Measurements from ENCODE around the gene TTC13. TPM values are rescaled to one million over a fixed set of nuclear protein-coding genes. Genes with fewer than 3 reads are reported as not detected.
A peak's percentile ranks its signal among the peaks of the same experiment; 100 is the strongest.

TTC13 gene
- total RNA-seq, 4 donors from 2014 or later = 16.0 to 36.0 (median 22.7) TPM

DNA sequence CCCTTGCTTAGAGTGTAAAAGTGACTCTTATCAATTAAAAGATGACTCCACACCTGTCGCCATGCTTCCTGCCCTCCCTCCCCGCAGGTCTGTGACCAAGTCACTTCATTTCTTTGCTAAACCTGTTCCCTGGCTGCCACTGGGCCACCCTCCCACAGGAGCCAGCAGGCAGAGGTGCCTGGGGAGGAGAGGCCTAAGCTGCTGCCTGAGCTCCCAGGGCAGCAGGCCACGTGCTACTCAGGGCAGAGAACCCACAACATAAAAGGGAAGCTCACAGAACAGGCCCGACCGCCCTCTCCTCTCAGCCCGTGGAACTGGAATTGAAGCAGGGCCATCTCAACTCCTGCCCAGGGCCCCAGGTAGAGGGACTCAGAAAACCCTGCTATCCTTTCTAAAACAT is 115.2 kb downstream of the TTC13 start:
- TF ChIP-seq POLR2A (IDR thresholded peaks at IDR 0.05) = peak in 1 of 2 donors; percentile 18
- TF ChIP-seq, protein P1, sequence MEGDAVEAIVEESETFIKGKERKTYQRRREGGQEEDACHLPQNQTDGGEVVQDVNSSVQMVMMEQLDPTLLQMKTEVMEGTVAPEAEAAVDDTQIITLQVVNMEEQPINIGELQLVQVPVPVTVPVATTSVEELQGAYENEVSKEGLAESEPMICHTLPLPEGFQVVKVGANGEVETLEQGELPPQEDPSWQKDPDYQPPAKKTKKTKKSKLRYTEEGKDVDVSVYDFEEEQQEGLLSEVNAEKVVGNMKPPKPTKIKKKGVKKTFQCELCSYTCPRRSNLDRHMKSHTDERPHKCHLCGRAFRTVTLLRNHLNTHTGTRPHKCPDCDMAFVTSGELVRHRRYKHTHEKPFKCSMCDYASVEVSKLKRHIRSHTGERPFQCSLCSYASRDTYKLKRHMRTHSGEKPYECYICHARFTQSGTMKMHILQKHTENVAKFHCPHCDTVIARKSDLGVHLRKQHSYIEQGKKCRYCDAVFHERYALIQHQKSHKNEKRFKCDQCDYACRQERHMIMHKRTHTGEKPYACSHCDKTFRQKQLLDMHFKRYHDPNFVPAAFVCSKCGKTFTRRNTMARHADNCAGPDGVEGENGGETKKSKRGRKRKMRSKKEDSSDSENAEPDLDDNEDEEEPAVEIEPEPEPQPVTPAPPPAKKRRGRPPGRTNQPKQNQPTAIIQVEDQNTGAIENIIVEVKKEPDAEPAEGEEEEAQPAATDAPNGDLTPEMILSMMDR (IDR thresholded peaks at IDR 0.05 in 4 of 5, conservative IDR thresholded peaks at IDR 0.05 in 1 of 5) = no peak
- Histone ChIP-seq H3K4me3 (no peak overlapping the region), H3K27ac (peak overlapping the region; percentile 80 to 95 (median 89)), H3K9me3 (no peaks in the 10 kb centered on the region), H3K4me1 (peaks cover 66 to 80% of the 10 kb centered on the region in 2 donors), H3K27me3 (no peaks in the 10 kb centered on the region), H3K36me3 (no peaks in the 10 kb centered on the region)
- DNase-seq (peak in 1 of 2 donors; percentile 57), ATAC-seq (no peak)
- in situ Hi-C loops (cut with MboI; ENCODE audit: low sequenced_read_pairs in 4 of 4) (no loop called here), intact Hi-C loops (cut with DNase I; ENCODE audit: low total_unique reads) (loop anchor here (5.0 to 10.0 kb wide), 3 partner anchors 151 to 979 kb away; partner anchors contain the start of genes AGT and EGLN1)

DNA sequence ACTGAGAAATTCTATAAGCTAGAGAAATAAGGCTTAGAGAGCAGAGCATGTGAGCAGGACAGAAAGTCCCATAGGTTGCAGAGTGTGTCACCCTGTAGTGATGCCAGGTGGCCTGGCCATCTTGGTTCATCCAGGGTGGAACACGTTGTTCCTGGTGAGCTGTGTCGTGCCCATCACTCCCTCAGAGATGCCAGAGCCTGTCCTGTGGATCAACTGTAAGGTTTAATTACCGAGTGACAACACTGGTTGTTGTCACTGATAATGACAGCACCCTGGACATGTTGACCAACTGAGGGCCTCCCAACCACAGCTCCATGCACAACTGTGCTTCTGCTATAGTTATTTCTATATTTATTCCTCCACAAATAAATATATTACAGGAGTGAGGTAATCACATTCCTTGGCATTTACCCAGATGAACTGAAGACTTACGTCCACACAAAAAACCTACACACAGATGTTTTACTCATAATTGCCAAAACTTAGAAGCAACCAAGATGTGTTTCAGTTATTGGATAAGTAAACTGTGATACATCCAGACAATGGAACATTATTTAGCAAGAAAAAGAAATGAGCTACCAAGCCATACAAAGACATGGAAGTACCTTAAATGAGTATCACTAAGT is 116.6 kb downstream of the TTC13 start:
- Histone ChIP-seq H3K36me3 (no peaks in the 10 kb centered on the region), H3K9me3 (no peaks in the 10 kb centered on the region), H3K4me3 (no peak overlapping the region), H3K4me1 (peaks cover 80 to 93% of the 10 kb centered on the region in 2 donors), H3K27me3 (no peaks in the 10 kb centered on the region), H3K27ac (peak overlapping the region; percentile 80 to 95 (median 89))
- ATAC-seq (peak; percentile 85), DNase-seq (peak; percentile 91 to 93)
- peak; percentile 19 to 74 for TF ChIP-seq POLR2A (IDR thresholded peaks at IDR 0.05)
- TF ChIP-seq, protein P1 (IDR thresholded peaks at IDR 0.05 in 4 of 5, conservative IDR thresholded peaks at IDR 0.05 in 1 of 5) = no peak
- intact Hi-C loops (cut with DNase I; ENCODE audit: low total_unique reads) (loop anchor here (1.0 to 10.0 kb wide), 4 partner anchors 37 to 977 kb away; partner anchors contain the start of genes AGT and EGLN1), in situ Hi-C loops (cut with MboI; ENCODE audit: low sequenced_read_pairs in 4 of 4) (no loop called here)

DNA sequence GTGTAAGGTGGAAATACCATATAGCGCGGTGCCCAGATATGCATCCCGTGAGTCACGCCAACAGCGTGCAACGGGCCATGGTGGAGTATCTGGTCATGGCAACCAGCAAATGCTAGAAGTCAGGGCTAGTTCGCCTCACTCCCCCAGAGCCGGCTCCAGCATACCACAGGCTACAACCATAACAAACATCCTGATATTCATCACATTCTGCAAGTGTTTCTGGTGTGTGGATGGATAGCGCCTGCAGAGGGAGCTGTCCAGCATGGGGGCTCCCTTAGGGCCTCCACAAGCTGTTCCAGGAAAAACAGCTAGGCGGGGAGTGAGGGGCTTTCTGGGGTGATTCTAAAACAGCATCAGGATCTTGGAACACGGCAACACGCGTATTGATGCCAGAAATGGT is 117.2 kb downstream of the TTC13 start:
- H3K27ac ChIP-seq = peak overlapping the region; percentile 80 to 95 (median 89)

DNA sequence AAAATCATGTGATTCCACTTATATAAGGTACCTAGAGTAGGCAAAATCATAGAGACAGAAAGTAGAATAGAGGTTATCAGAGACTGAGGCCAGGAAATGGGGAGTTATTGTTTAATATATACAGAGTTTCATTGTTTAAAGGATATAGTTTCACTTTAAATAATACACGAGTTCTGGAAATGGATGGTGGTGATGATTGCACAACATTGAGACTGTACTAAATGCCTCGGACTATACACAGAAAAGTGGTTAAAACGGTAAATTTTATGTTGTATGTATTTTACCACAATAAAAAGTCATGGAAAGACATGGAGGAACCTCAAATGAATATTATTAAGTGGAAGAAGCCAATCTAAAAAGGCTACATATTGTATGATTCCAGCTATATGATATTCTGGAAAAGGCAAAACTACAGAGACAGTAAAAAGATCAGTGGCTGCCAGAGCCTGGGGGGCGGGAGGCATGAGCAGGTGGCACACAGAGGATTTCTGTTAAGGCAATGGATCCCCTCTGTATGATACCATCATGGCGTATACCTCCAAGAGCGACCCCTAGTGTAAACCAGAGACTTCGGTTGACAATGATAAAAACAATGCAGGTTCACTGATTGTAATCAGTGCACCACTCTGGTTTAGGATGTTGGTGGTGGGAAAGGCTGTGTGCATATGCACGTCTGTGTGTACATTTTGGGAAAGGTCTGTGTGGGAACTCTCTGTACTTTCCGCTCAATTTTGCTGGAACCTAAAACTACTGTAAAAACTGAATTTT is 117.9 kb downstream of the TTC13 start:
- no peak overlapping the region for H3K4me3 ChIP-seq
- H3K4me1 ChIP-seq = peaks cover 88 to 89% of the 10 kb centered on the region in 2 donors
- no peaks in the 10 kb centered on the region for H3K9me3 ChIP-seq
- in situ Hi-C loops (cut with MboI; ENCODE audit: low sequenced_read_pairs in 4 of 4) = no loop called here
- TF ChIP-seq POLR2A (IDR thresholded peaks at IDR 0.05) = no peak
- TF ChIP-seq, protein P1 (IDR thresholded peaks at IDR 0.05 in 4 of 5, conservative IDR thresholded peaks at IDR 0.05 in 1 of 5) = no peak
- ATAC-seq = no peak
- H3K36me3 ChIP-seq = no peaks in the 10 kb centered on the region
- no peaks in the 10 kb centered on the region for H3K27me3 ChIP-seq
- peak overlapping the region; percentile 80 to 95 (median 89) for H3K27ac ChIP-seq
- no peak for DNase-seq
- intact Hi-C loops (cut with DNase I; ENCODE audit: low total_unique reads) = loop anchor here (5.0 to 10.0 kb wide), 3 partner anchors 148 to 976 kb away; partner anchors contain the start of genes AGT and EGLN1

More for the DNA sequence above, 117.2 kb downstream of the TTC13 start:
- TF ChIP-seq, protein P1 (IDR thresholded peaks at IDR 0.05 in 4 of 5, conservative IDR thresholded peaks at IDR 0.05 in 1 of 5) = peak in 2 of 5 experiments; percentile 26 to 34
- no peak for TF ChIP-seq POLR2A (IDR thresholded peaks at IDR 0.05)
- ATAC-seq (no peak), DNase-seq (no peak)
- H3K9me3 ChIP-seq = no peaks in the 10 kb centered on the region
- peaks cover 85 to 93% of the 10 kb centered on the region in 2 donors for H3K4me1 ChIP-seq
- intact Hi-C loops (cut with DNase I; ENCODE audit: low total_unique reads) (loop anchor here (5.0 to 10.0 kb wide), 3 partner anchors 149 to 977 kb away; partner anchors contain the start of genes AGT and EGLN1), in situ Hi-C loops (cut with MboI; ENCODE audit: low sequenced_read_pairs in 4 of 4) (no loop called here)
- H3K4me3 ChIP-seq = no peak overlapping the region
- H3K27me3 ChIP-seq = no peaks in the 10 kb centered on the region
- no peaks in the 10 kb centered on the region for H3K36me3 ChIP-seq
